Measurements from ENCODE around the gene CTNND1.

Gene CTNND1

DNA sequence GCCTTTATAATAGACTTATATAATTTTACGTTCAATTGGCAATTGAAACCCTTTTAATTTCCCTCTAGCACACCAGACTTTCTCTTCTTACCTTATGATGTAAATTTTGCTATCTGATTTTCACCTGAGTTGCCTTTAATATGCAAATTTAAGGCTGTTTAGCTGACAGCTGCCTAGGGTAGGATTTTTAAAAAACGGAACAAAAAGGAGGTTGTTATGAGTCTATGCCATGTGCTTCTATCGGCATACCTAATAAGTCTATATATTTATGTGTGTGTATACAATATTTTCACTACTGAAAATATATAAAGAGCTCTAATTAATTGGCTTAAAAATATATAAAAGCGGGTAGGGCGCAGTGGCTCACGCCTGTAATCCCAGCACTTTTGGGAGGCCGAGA lies 32.1 kb upstream of the CTNND1 start:
- H3K4me3 ChIP-seq (replicated peaks in 1 of 2; ENCODE audit: low read depth in 2 of 2, low read length in 2 of 2), result no peak overlapping the region
- TF ChIP-seq, protein P1, sequence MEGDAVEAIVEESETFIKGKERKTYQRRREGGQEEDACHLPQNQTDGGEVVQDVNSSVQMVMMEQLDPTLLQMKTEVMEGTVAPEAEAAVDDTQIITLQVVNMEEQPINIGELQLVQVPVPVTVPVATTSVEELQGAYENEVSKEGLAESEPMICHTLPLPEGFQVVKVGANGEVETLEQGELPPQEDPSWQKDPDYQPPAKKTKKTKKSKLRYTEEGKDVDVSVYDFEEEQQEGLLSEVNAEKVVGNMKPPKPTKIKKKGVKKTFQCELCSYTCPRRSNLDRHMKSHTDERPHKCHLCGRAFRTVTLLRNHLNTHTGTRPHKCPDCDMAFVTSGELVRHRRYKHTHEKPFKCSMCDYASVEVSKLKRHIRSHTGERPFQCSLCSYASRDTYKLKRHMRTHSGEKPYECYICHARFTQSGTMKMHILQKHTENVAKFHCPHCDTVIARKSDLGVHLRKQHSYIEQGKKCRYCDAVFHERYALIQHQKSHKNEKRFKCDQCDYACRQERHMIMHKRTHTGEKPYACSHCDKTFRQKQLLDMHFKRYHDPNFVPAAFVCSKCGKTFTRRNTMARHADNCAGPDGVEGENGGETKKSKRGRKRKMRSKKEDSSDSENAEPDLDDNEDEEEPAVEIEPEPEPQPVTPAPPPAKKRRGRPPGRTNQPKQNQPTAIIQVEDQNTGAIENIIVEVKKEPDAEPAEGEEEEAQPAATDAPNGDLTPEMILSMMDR (IDR thresholded peaks at IDR 0.05; ENCODE audit: low read depth, low read length), result no peak
- no peak for DNase-seq (ENCODE audit: low read depth in 2 of 2)

DNA sequence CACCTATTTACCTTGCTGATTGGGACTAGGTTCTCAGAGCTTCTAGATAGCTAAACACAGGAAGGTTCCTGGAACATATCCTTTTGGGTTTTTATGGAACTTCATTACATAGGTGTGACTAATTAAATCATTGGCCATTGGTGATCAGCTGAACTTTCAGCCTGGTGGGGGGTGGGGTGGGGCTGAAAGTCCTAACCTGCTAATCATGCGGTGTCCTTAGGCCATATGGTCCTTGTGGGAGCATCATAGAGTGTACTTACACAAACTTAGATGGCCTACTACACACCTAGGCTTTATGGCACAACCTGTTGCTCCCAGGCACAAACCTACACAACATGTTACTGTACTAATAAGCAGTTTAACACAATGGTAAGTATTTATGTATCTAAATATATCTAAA lies 28.9 kb upstream of the CTNND1 start:
- TF ChIP-seq, protein P1 (IDR thresholded peaks at IDR 0.05; ENCODE audit: low read depth, low read length), result no peak
- no peak overlapping the region for H3K4me3 ChIP-seq (replicated peaks in 1 of 2; ENCODE audit: low read depth in 2 of 2, low read length in 2 of 2)
- DNase-seq (ENCODE audit: low read depth in 2 of 2), result no peak

DNA sequence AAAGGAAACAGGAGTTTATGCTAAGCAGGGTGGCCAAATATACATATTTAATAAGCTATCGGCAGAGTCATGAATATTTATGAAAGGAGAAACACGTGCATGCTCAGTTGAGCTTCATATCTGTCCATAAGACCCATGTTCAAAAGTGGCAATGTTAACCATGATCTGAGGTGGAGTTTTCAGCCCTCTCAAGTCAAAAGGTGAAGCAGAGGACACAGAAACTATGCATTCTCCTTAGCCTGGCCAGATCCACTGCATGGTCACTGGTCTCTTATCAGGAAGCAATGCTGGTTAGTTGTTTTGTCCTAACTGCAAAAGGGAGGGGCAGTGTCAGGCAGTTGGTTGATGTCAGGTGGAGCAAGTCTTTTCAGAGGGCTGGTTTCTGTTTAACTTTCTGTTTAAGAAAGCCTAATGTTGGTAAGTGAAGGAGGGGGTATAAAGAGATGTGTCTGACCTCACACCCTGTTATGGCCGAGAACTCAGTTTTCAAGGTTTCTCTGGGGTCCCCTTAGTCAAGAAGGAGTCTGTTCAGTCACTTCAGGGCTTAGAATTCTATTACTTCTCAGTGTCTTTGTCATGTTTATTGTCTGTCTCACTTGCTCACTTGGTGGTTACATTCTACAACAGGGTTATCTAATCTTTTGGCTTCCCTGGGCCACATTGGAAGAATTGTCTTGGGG lies 25.8 kb upstream of the CTNND1 start:
- peak in 1 of 2 donors; percentile 17 for DNase-seq (ENCODE audit: low read depth in 2 of 2)
- TF ChIP-seq, protein P1 (IDR thresholded peaks at IDR 0.05; ENCODE audit: low read depth, low read length), result no peak
- H3K4me3 ChIP-seq (replicated peaks in 1 of 2; ENCODE audit: low read depth in 2 of 2, low read length in 2 of 2), result no peak overlapping the region

DNA sequence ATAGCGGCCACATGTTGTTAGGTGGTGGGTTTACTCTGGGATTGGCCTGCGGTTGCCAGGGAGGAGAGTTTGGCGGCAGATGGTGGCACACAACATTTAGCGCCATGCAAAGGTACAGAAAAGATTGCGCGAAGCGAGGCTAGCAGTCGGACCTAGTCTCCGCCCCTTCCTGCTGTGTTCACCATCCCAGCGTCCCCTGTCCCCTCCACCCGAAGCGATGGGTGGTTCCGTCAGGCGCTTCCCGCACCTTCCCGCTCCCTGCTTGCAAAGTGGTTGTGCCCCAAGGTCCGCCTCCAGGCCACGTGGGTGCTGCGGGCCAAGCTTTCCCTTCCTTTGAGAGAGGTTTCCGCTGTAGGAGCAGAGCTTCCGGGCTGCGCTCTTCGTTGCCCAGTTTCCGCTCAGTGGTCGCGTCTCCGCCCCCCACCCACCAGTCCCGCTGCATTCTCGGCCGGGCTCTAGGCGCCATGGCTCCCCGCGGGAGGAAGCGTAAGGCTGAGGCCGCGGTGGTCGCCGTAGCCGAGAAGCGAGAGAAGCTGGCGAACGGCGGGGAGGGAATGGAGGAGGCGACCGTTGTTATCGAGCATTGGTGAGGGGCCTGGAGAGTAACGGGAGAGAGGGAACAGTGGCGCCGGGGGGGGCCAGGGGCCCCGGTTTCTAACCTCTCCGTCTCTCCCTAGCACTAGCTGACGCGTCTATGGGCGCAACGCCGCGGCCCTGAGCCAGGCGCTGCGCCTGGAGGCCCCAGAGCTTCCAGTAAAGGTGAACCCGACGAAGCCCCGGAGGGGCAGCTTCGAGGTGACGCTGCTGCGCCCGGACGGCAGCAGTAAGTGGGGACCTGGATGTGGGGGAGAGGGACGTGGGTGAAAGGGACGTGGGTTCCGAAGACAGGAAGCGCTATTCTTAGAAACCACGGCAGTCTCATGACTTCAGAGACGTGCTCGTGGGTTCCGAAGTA lies 20.2 kb upstream of the CTNND1 start, which contains the start of gene SELENOH:
SELENOH (plus strand) TSS at position 360 of the 955 bp plus-strand sequence; CDS start at position 465, 105 bp downstream.
- DNase-seq (ENCODE audit: low read depth in 2 of 2), result peak; percentile 97 to 98
- H3K4me3 ChIP-seq (replicated peaks in 1 of 2; ENCODE audit: low read depth in 2 of 2, low read length in 2 of 2), result peak within 1 kb of the TSS; percentile 90 to 93
- TF ChIP-seq, protein P1 (IDR thresholded peaks at IDR 0.05; ENCODE audit: low read depth, low read length), result no peak

DNA sequence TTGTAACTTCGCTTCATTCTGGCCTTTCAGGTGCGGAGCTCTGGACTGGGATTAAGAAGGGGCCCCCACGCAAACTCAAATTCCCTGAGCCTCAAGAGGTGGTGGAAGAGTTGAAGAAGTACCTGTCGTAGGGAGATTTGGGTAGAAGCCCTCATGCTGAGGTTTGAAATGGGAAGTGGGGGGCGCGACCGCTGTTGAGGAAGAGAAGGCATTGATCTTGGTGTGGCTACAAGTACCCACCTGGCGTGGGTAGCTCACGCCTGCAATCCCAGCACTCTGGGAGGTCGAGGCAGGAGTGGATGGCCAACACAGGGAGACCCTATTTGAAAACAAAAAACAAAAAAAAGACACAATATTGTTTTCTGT lies 19.5 kb upstream of the CTNND1 start:
- peak overlapping the region; percentile 90 to 93 for H3K4me3 ChIP-seq (replicated peaks in 1 of 2; ENCODE audit: low read depth in 2 of 2, low read length in 2 of 2)
- no peak for DNase-seq (ENCODE audit: low read depth in 2 of 2)

DNA sequence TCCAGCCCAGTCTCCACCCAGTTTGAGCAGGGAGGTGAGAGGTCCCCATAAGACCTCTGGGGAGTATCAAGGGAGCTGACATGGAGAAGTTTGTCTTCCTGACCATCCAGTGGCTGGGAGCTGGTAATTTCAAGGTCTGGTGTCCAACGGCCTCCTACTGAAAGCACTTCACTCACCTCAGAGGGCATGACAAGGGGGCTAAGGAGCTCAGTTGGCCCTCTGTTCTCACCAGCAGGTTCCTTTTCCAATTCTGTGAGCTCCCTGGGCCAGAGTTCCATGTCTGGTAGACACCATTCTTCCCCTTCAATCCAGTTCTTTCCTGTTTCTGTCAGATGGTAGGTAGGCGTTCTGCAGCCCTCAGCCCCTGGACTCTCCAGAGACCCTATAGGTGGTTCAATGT lies 17.2 kb upstream of the CTNND1 start:
- TF ChIP-seq, protein P1 (IDR thresholded peaks at IDR 0.05; ENCODE audit: low read depth, low read length), result no peak
- DNase-seq (ENCODE audit: low read depth in 2 of 2), result no peak
- H3K4me3 ChIP-seq (replicated peaks in 1 of 2; ENCODE audit: low read depth in 2 of 2, low read length in 2 of 2), result no peak overlapping the region

More for the DNA sequence above, 19.5 kb upstream of the CTNND1 start:
- TF ChIP-seq, protein P1 (IDR thresholded peaks at IDR 0.05; ENCODE audit: low read depth, low read length), result no peak

All from cardiac fibroblast (primary cell).